Fibroblast of lung (primary cell): ENCODE results near the gene POLR3F.
"Not testable (repeated sequence)": the region's sequence is repeated elsewhere in the genome, so short reads cannot be mapped to it uniquely, and the experiment has no call there.

Experiments used
- CTCF ChIP-seq, 2 donors: IDR thresholded peaks in 1 of 2; conservative IDR thresholded peaks in 1 of 2; 1 replicate in 1 of 2; 2 replicates in 1 of 2; pipeline ENCODE4 v1.5.1; 2011 to 2012; ENCODE audit warnings: low read length in 2 of 2, control low read depth in 1 of 2, inconsistent platforms in 1 of 2, low read depth in 1 of 2, mild to moderate bottlenecking in 1 of 2
- EZH2 ChIP-seq: IDR thresholded peaks from 2 replicates; pipeline ENCODE4 v1.5.1; 2012; ENCODE audit warnings: low read length, control low read depth, mild to moderate bottlenecking; ENCODE audit errors: missing control alignments

- TF ChIP-seq CTCF (conservative IDR thresholded peaks at IDR 0.05 in 1 of 2, IDR thresholded peaks at IDR 0.05 in 1 of 2; ENCODE audit: low read depth in 1 of 2, low read length in 2 of 2); EZH2: not testable (repeated sequence)
Observed at GRCh38 chr20:18526761-18527160, 59.6 kb downstream of the POLR3F start.
